H1 (cell line): Measurements from ENCODE around the gene TMEM178B. TPM values are rescaled to one million over a fixed set of nuclear protein-coding genes. Genes with fewer than 3 reads are reported as not detected.

Experiments used
- CTCF ChIA-PET: fragments of 300-600 bp; sonication (Branson Sonifier 250); formaldehyde crosslinking; loops from one replicate; lab custom pipeline; 2021; ENCODE audit not compliant: partially characterized antibody; lab: Charles Lee
- POLR2A ChIA-PET: fragments of 300-600 bp; sonication (Branson Sonifier 250); formaldehyde crosslinking; loops from one replicate; lab custom pipeline; 2021; ENCODE audit warnings: inconsistent platforms; ENCODE audit not compliant: partially characterized antibody; lab: Charles Lee
- DNase-seq, 2 experiments: peaks; one replicate each; pipeline versions ENCODE4 v3.0.0 to v3.0.0-alpha.2; 2010 to 2022; ENCODE audit warnings: low spot score in 2 of 2, low read depth in 1 of 2, mixed read lengths in 1 of 2
- FAIRE-seq: peaks from 2 replicates; lab custom pipeline; 2011; peaks lifted over from hg19 to GRCh38; lab: Jason Lieb, UNC
- H2AFZ ChIP-seq: 2 replicates; pipeline ENCODE4 v1.8.1; 2012; ENCODE audit warnings: low read length, inconsistent platforms
- H2AK5ac ChIP-seq: 2 replicates; pipeline ENCODE4 v1.6.1; 2013; ENCODE audit warnings: low read depth, low read length
- H2BK120ac ChIP-seq: replicated peaks from 2 replicates; pipeline ENCODE3; 2013; ENCODE audit warnings: low read depth, low read length, inconsistent platforms
- H2BK12ac ChIP-seq: 2 replicates; pipeline ENCODE4 v1.6.1; 2013; ENCODE audit warnings: low read depth, low read length
- H2BK15ac ChIP-seq: 2 replicates; pipeline ENCODE4 v1.6.1; 2013; ENCODE audit warnings: low read length
- H2BK20ac ChIP-seq: 2 replicates; pipeline ENCODE4 v1.6.1; 2013; ENCODE audit warnings: low read length
- H2BK5ac ChIP-seq: 2 replicates; pipeline ENCODE4 v1.6.1; 2013; ENCODE audit warnings: low read depth, low read length
- H3K14ac ChIP-seq: 2 replicates; pipeline ENCODE4 v1.6.1; 2013; ENCODE audit warnings: inconsistent platforms; ENCODE audit not compliant: insufficient read length
- H3K18ac ChIP-seq: 2 replicates; pipeline ENCODE4 v1.6.1; 2013; ENCODE audit warnings: low read length; ENCODE audit errors: extremely low read depth
- H3K23ac ChIP-seq: 2 replicates; pipeline ENCODE4 v1.6.1; 2013; ENCODE audit warnings: inconsistent platforms; ENCODE audit not compliant: insufficient read length
- H3K23me2 ChIP-seq: 2 replicates; pipeline ENCODE4 v1.6.1; 2013; ENCODE audit warnings: low read depth, low read length
- H3K27ac ChIP-seq: 2 replicates; pipeline ENCODE4 v1.6.1; 2011; ENCODE audit warnings: low read depth, low read length, inconsistent platforms
- H3K27me3 ChIP-seq, 4 experiments: replicated peaks in 1 of 4; 1 replicate in 1 of 4; 2 replicates in 3 of 4; pipeline versions ENCODE4 v1.6.1 to v1.8.1; 2011 to 2013; ENCODE audit warnings: low read length in 3 of 4, mild to moderate bottlenecking in 3 of 4, inconsistent platforms in 2 of 4, mixed read lengths in 2 of 4, moderate library complexity in 1 of 4; ENCODE audit not compliant: control insufficient read depth in 3 of 4, insufficient read depth in 3 of 4; ENCODE audit errors: extremely low read depth in 1 of 4
- H3K36me3 ChIP-seq, 4 experiments: 2 replicates each; pipeline versions ENCODE4 v1.6.1 to v1.8.1; 2011 to 2013; ENCODE audit warnings: mild to moderate bottlenecking in 4 of 4, low read length in 3 of 4, moderate library complexity in 2 of 4, control low read depth in 1 of 4, inconsistent platforms in 1 of 4; ENCODE audit not compliant: insufficient read depth in 4 of 4, control insufficient read depth in 2 of 4
- H3K4ac ChIP-seq: replicated peaks from 2 replicates; pipeline ENCODE3; 2013; ENCODE audit warnings: low read length, low read depth, mixed read lengths, inconsistent platforms; ENCODE audit not compliant: insufficient read length
- H3K4me1 ChIP-seq, 4 experiments: replicated peaks in 1 of 4; 1 replicate in 1 of 4; 2 replicates in 3 of 4; pipeline versions ENCODE4 v1.6.1 to v1.8.1; 2011 to 2013; ENCODE audit warnings: low read length in 3 of 4, inconsistent platforms in 2 of 4, mixed read lengths in 1 of 4; ENCODE audit not compliant: insufficient read depth in 4 of 4, control insufficient read depth in 3 of 4
- H3K4me2 ChIP-seq, 2 experiments: 2 replicates each; pipeline versions ENCODE4 v1.6.1 to v1.8.1; 2011 to 2013; ENCODE audit warnings: low read depth in 2 of 2, low read length in 2 of 2, control low read depth in 1 of 2, inconsistent platforms in 1 of 2, mild to moderate bottlenecking in 1 of 2; ENCODE audit not compliant: insufficient read depth in 1 of 2
- H3K4me3 ChIP-seq, 4 experiments: fragments of 200-600, 300-600 bp in 1 of 4; sonication (generic), shearing (Covaris generic), sonication (Bioruptor Twin) in 1 of 4; 2 replicates each; pipeline versions ENCODE4 v1.5.1 to v1.8.1; 2011 to 2016; ENCODE audit warnings: low read length in 4 of 4, low read depth in 3 of 4, control low read depth in 2 of 4, inconsistent platforms in 2 of 4, mild to moderate bottlenecking in 2 of 4, mixed read lengths in 1 of 4, moderate library complexity in 1 of 4; ENCODE audit not compliant: insufficient read depth in 2 of 4; ENCODE audit errors: extremely low read depth in 1 of 4
- H3K56ac ChIP-seq: replicated peaks from 2 replicates; pipeline ENCODE3; 2013; ENCODE audit warnings: low read depth, mild to moderate bottlenecking, mixed read lengths, low read length, inconsistent platforms; ENCODE audit not compliant: insufficient read length
- H3K79me1 ChIP-seq: 2 replicates; pipeline ENCODE4 v1.6.1; 2013; ENCODE audit warnings: low read depth, low read length, control low read depth
- H3K79me2 ChIP-seq, 2 experiments: 2 replicates each; pipeline versions ENCODE4 v1.6.1 to v1.8.1; 2012 to 2013; ENCODE audit warnings: low read length in 2 of 2, mild to moderate bottlenecking in 2 of 2, inconsistent platforms in 1 of 2; ENCODE audit not compliant: insufficient read depth in 2 of 2, control insufficient read depth in 1 of 2
- H3K9ac ChIP-seq, 4 experiments: replicated peaks in 1 of 4; 1 replicate in 1 of 4; 2 replicates in 3 of 4; pipeline versions ENCODE4 v1.6.1 to v1.8.1; 2011 to 2013; ENCODE audit warnings: low read depth in 3 of 4, low read length in 3 of 4, control low read depth in 2 of 4, mild to moderate bottlenecking in 2 of 4, moderate library complexity in 2 of 4, inconsistent platforms in 1 of 4; ENCODE audit errors: extremely low read depth in 1 of 4
- H3K9me3 ChIP-seq, 2 experiments: 2 replicates each; pipeline versions ENCODE4 v1.6.1 to v1.8.1; 2012 to 2013; ENCODE audit warnings: mild to moderate bottlenecking in 2 of 2, moderate library complexity in 2 of 2, control low read depth in 1 of 2, inconsistent platforms in 1 of 2, low read depth in 1 of 2, low read length in 1 of 2, mixed read lengths in 1 of 2; ENCODE audit not compliant: insufficient read depth in 2 of 2
- H4K20me1 ChIP-seq, 2 experiments: replicated peaks in 1 of 2; 2 replicates each; pipeline versions ENCODE3 to v1.8.1; 2011 to 2013; ENCODE audit warnings: inconsistent platforms in 2 of 2, low read length in 2 of 2, mild to moderate bottlenecking in 1 of 2; ENCODE audit not compliant: insufficient read depth in 2 of 2, control insufficient read depth in 1 of 2
- H4K5ac ChIP-seq: 2 replicates; pipeline ENCODE4 v1.6.1; 2013; ENCODE audit warnings: low read length, low read depth, mixed read lengths, inconsistent platforms; ENCODE audit not compliant: insufficient read length
- H4K8ac ChIP-seq: 2 replicates; pipeline ENCODE4 v1.8.0; 2013; ENCODE audit warnings: mild to moderate bottlenecking, moderate library complexity, low read length, inconsistent platforms; ENCODE audit not compliant: insufficient read depth; ENCODE audit errors: extremely low read depth
- H4K91ac ChIP-seq: replicated peaks from 2 replicates; pipeline ENCODE3; 2013; ENCODE audit warnings: low read length, mixed read lengths, inconsistent platforms; ENCODE audit not compliant: insufficient read length
- CTCF ChIP-seq, 3 experiments: IDR thresholded peaks; 1 replicate in 2 of 3; 2 replicates in 1 of 3; pipeline versions ENCODE4 v1.5.1 to v1.6.1; 2011; ENCODE audit warnings: low read length in 3 of 3, mild to moderate bottlenecking in 3 of 3, inconsistent platforms in 2 of 3, low read depth in 1 of 3, moderate library complexity in 1 of 3; ENCODE audit not compliant: insufficient read depth in 1 of 3; ENCODE audit errors: control extremely low read depth in 1 of 3
- EP300 ChIP-seq, 2 experiments: IDR thresholded peaks; 1 replicate in 1 of 2; 2 replicates in 1 of 2; pipeline ENCODE4 v1.6.1; 2011 to 2012; ENCODE audit warnings: low read depth in 2 of 2, low read length in 2 of 2, mild to moderate bottlenecking in 2 of 2, borderline replicate concordance in 1 of 2, inconsistent platforms in 1 of 2, moderate library complexity in 1 of 2
- KDM1A ChIP-seq: fragments of 200-600, 300-600 bp; sonication (generic); IDR thresholded peaks from 2 replicates; pipeline ENCODE4 v1.7.1; 2016; ENCODE audit warnings: mild to moderate bottlenecking, low read length, borderline replicate concordance
- KDM5A ChIP-seq: fragments of 200-600 bp; IDR thresholded peaks from 2 replicates; pipeline ENCODE4 v1.7.1; 2012; ENCODE audit warnings: mild to moderate bottlenecking, low read length, inconsistent platforms, mixed read lengths
- RFX5 ChIP-seq: IDR thresholded peaks from 2 replicates; pipeline ENCODE4 v1.6.1; 2011; ENCODE audit warnings: low read depth, low read length, improper control_type of control experiment, borderline replicate concordance
- TAF1 ChIP-seq: IDR thresholded peaks from 2 replicates; pipeline ENCODE4 v1.6.1; 2011; ENCODE audit warnings: mild to moderate bottlenecking, low read depth, low read length
- YY1 ChIP-seq: IDR thresholded peaks from 2 replicates; pipeline ENCODE4 v1.6.1; 2011; ENCODE audit warnings: low read depth, mild to moderate bottlenecking, low read length
- ZNF274 ChIP-seq: IDR thresholded peaks from 2 replicates; pipeline ENCODE4 v1.7.0; 2012; ENCODE audit warnings: low read length, borderline replicate concordance; ENCODE audit errors: extremely low read depth
- WGBS, 2 experiments: shearing (Covaris generic) in 1 of 2; methylation state at CpG; one replicate each; pipeline versions ENCODE4 v1.1.6 to v1.1.7; 2013 to 2015; ENCODE audit warnings: low lambda C conversion rate in 2 of 2, mixed read lengths in 2 of 2, inconsistent platforms in 1 of 2, low coverage in 1 of 2, missing lambda C conversion rate in 1 of 2; ENCODE audit not compliant: insufficient replicate concordance in 2 of 2, insufficient coverage in 1 of 2, insufficient read length in 1 of 2; ENCODE audit errors: extremely low coverage in 1 of 2, missing lambda C conversion rate in 1 of 2; 5-methylcytosine and 5-hydroxymethylcytosine counted together
- polyA plus RNA-seq, 7 experiments: library from polyadenylated mRNA; depleted of rRNA in 3 of 7; stranded (reverse) in 5 of 7; unstranded in 2 of 7; fragments of >200 nt in 5 of 7; fragments of 200-250 nt in 2 of 7; gene quantifications; 1 replicate in 5 of 7; 2 replicates in 1 of 7; 4 replicates in 1 of 7; pipeline versions ENCODE4 v1.2.1 to v1.2.3, GENCODE V29; 2011 to 2013; ENCODE audit warnings: missing spikeins in 2 of 7, mixed read lengths in 2 of 7
- total RNA-seq: library from RNA; stranded (reverse); fragmentation: NEBNext Ultra II Directional; extraction: Animal tissue kit (Norgen Biotek cat#: 25700); gene quantifications from 2 replicates; pipeline ENCODE4 v1.2.1, GENCODE V29; 2021

TMEM178B gene
- total and polyA plus RNA-seq, 2 of the 8 experiments (the other 6 are each of a cell fraction or from before 2014, with no cell fraction given) = 5.3 to 18.1 TPM

GRCh38 chr7:141220263-141220880, 146.5 kb downstream of the TMEM178B start:
- no peak overlapping the region for H3K56ac ChIP-seq
- no peak overlapping the region for H2AFZ ChIP-seq
- ChIA-PET POLR2A (interaction anchor here (0.8 to 1.3 kb wide), 2 partner anchors 147 to 206 kb away, joined by 3 to 4 read pairs; no protein-coding TSS in a partner anchor), CTCF (interaction anchor here (0.6 to 4.0 kb wide), 36 partner anchors 9 to 410 kb away, joined by 3 to 24 read pairs (median 4); partner anchors contain the start of genes MRPS33 and TMEM178B)
- no peaks in the 10 kb centered on the region for H3K27me3 ChIP-seq
- no peak overlapping the region for H2AK5ac ChIP-seq
- H4K20me1 ChIP-seq = peaks cover 0 to 7% of the 10 kb centered on the region in 2 experiments
- H2BK15ac ChIP-seq = no peak overlapping the region
- no peak overlapping the region for H2BK12ac ChIP-seq
- no peak overlapping the region for H2BK120ac ChIP-seq
- peak overlapping the region; percentile 19 for H3K4ac ChIP-seq
- H3K9ac ChIP-seq = no peak overlapping the region
- H3K23ac ChIP-seq = no peak overlapping the region
- no peak overlapping the region for H4K8ac ChIP-seq
- FAIRE-seq (no peak), DNase-seq (no peak)
- H2BK20ac ChIP-seq = no peak overlapping the region
- no peak overlapping the region for H4K91ac ChIP-seq
- no peak overlapping the region for H2BK5ac ChIP-seq
- peaks cover 0 to 3% (median 1%) of the 10 kb centered on the region in 4 experiments; a peak in 3 of 7 replicates for H3K4me1 ChIP-seq
- no peaks in the 10 kb centered on the region for H3K36me3 ChIP-seq
- H4K5ac ChIP-seq = no peak overlapping the region
- H3K23me2 ChIP-seq = no peaks in the 10 kb centered on the region
- H3K4me3 ChIP-seq = no peak overlapping the region
- no peak overlapping the region for H3K18ac ChIP-seq
- H3K14ac ChIP-seq = no peak overlapping the region
- no peak overlapping the region for H3K27ac ChIP-seq
- peaks cover 9% of the 10 kb centered on the region for H3K79me1 ChIP-seq
- WGBS, 2 experiments = 74% methylated on average over 8 of the region's 8 CpGs; no CpG with 5 or more reads in 1 of the 2 experiments
- H3K9me3 ChIP-seq = no peaks in the 10 kb centered on the region
- no peaks in the 10 kb centered on the region for H3K79me2 ChIP-seq
- no peak overlapping the region for H3K4me2 ChIP-seq
- TF ChIP-seq EP300 (IDR thresholded peaks at IDR 0.05; ENCODE audit: borderline replicate concordance in 1 of 2, low read depth in 2 of 2, low read length in 2 of 2) (no peak), TAF1 (no peak), ZNF274 (no peak), KDM1A (no peak), KDM5A (no peak), RFX5 (no peak), CTCF (IDR thresholded peaks at IDR 0.05; ENCODE audit: control extremely low read depth in 1 of 3, insufficient read depth in 1 of 3, low read depth in 1 of 3, low read length in 3 of 3) (peak; percentile 37 to 74 (median 65)), YY1 (0 out of 2 replicates have a peak, but pooled peaks have one; percentile 12)
